NOMO-1 (cell line): ENCODE measurements around the gene ZSCAN20.
A peak's percentile ranks its signal among the peaks of the same experiment; 100 is the strongest.
"Not testable (repeated sequence)": the region's sequence is repeated elsewhere in the genome, so short reads cannot be mapped to it uniquely, and the experiment has no call there.

ENCODE experiments used
- DNase-seq, 2 experiments: peaks; one replicate each; lab custom pipeline; 2025; ENCODE audit not compliant: unreplicated experiment in 2 of 2; lab: John Stamatoyannopoulos, UW

ZSCAN20 gene

GRCh38 chr1:33473900-33474299 lies 1.5 kb downstream of the ZSCAN20 start:
- no peak for DNase-seq

- DNase-seq: no peak
These were observed 5.0 kb downstream of the ZSCAN20 start for GRCh38 chr1:33477451-33477850.

GRCh38 chr1:33482412-33482811 lies 10.0 kb downstream of the ZSCAN20 start:
- no peak for DNase-seq

- DNase-seq: no peak
These were observed 16.2 kb downstream of the ZSCAN20 start for GRCh38 chr1:33488624-33489023.

- DNase-seq: no peak
These were observed 22.5 kb downstream of the ZSCAN20 start for GRCh38 chr1:33494929-33495328.

GRCh38 chr1:33497410-33497809 lies 25.0 kb downstream of the ZSCAN20 start:
- no peak for DNase-seq

- DNase-seq: no peak
These were observed 28.1 kb downstream of the ZSCAN20 start for GRCh38 chr1:33500547-33500946.

- peak; percentile 32 to 34 for DNase-seq
These were observed 28.9 kb downstream of the ZSCAN20 start for GRCh38 chr1:33501309-33501708.

GRCh38 chr1:33501774-33502173 lies 29.3 kb downstream of the ZSCAN20 start:
- no peak for DNase-seq

- no peak for DNase-seq
These were observed 30.3 kb downstream of the ZSCAN20 start for GRCh38 chr1:33502726-33503125.

GRCh38 chr1:33503506-33503905 lies 31.1 kb downstream of the ZSCAN20 start:
- no peak for DNase-seq

- DNase-seq: no peak
These were observed 35.2 kb downstream of the ZSCAN20 start for GRCh38 chr1:33507661-33508060.

GRCh38 chr1:33508151-33508550 lies 35.7 kb downstream of the ZSCAN20 start:
- DNase-seq: no peak

GRCh38 chr1:33509276-33509675 lies 36.8 kb downstream of the ZSCAN20 start:
- DNase-seq: not testable (repeated sequence)

GRCh38 chr1:33512226-33513011 lies 40.0 kb downstream of the ZSCAN20 start:
- DNase-seq: no peak

GRCh38 chr1:33515112-33515511 lies 42.7 kb downstream of the ZSCAN20 start:
- no peak for DNase-seq

GRCh38 chr1:33515607-33516006 lies 43.2 kb downstream of the ZSCAN20 start:
- DNase-seq: no peak

- no peak for DNase-seq
These were observed 44.0 kb downstream of the ZSCAN20 start for GRCh38 chr1:33516428-33516827.

- DNase-seq: no peak
These were observed 44.6 kb downstream of the ZSCAN20 start for GRCh38 chr1:33516891-33517567.

- DNase-seq: no peak
These were observed 45.3 kb downstream of the ZSCAN20 start for GRCh38 chr1:33517596-33518250.

GRCh38 chr1:33519240-33519884 lies 46.9 kb downstream of the ZSCAN20 start:
- no peak for DNase-seq
